ENCODE results near the gene PHF1.

- TF ChIP-seq CTCF (IDR thresholded peaks at IDR 0.05) (no peak), POLR2A (IDR thresholded peaks at IDR 0.05) (no peak)
Measured at GRCh38 chr6:33391922-33392594, 18.8 kb upstream of the PHF1 start.

All from esophagus squamous epithelium (tissue), 4 donors.